RWPE2 (cell line): Measurements from ENCODE around the gene CCZ1B.
"Not testable (repeated sequence)": the region's sequence is repeated elsewhere in the genome, so short reads cannot be mapped to it uniquely, and the experiment has no call there.

Experiments
- ATAC-seq: fragments of 200-7000 bp; cut with Tn5 transposase; 3 replicates; pipeline ENCODE4 v1.9.1; 2021; ENCODE audit warnings: low read depth
- DNase-seq: peaks from one replicate; pipeline ENCODE4 v3.0.0-alpha.2; 2020; ENCODE audit warnings: low spot score
- H3K27ac ChIP-seq: fragments of 450-650 bp; 2 replicates; pipeline ENCODE4 v1.5.1; 2017; ENCODE audit warnings: mild to moderate bottlenecking; ENCODE audit not compliant: poor library complexity, severe bottlenecking
- H3K27me3 ChIP-seq: fragments of 250-450 bp; sonication (Bioruptor Pico); 2 replicates; pipeline ENCODE4 v1.5.1; 2021; ENCODE audit warnings: mild to moderate bottlenecking, moderate library complexity; ENCODE audit not compliant: insufficient read depth, poor library complexity, severe bottlenecking
- H3K36me3 ChIP-seq: fragments of 250-450 bp; sonication (Bioruptor Pico); 2 replicates; pipeline ENCODE4 v1.5.1; 2020; ENCODE audit warnings: low read depth, mild to moderate bottlenecking, moderate library complexity
- H3K4me1 ChIP-seq: fragments of 250-450 bp; sonication (Bioruptor Pico); 2 replicates; pipeline ENCODE4 v1.5.1; 2021; ENCODE audit warnings: mild to moderate bottlenecking, moderate library complexity; ENCODE audit not compliant: insufficient read depth, poor library complexity, severe bottlenecking
- H3K4me3 ChIP-seq: fragments of 250-450 bp; sonication (Bioruptor Pico); 2 replicates; pipeline ENCODE4 v1.5.1; 2021; ENCODE audit warnings: mild to moderate bottlenecking, moderate library complexity; ENCODE audit not compliant: severe bottlenecking
- H3K9me3 ChIP-seq: fragments of 250-450 bp; sonication (Bioruptor Pico); 2 replicates; pipeline ENCODE4 v1.5.1; 2021; ENCODE audit warnings: mild to moderate bottlenecking, moderate library complexity; ENCODE audit not compliant: severe bottlenecking

The CCZ1B gene

DNA sequence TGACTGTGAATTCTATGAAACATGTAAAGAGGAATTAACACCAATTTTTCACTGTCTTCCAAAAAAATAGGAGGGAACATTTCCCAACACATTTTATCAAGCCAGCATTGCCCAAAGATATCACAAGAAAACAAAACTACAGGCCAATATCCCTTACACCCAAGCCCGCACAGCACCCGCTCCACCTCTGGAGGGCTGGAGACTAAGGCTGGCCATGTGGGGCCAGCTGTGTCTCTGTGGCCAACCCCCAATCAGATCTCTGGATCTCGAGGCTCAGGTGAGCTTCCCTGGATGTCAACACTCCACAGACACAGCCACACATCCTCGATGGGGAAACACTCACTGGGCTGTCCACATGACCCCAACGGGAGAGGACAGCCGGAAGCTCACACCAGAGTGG lies 18.1 kb downstream of the CCZ1B start:
- not testable (repeated sequence) for H3K4me3 ChIP-seq, DNase-seq, H3K36me3 ChIP-seq, ATAC-seq, H3K27ac ChIP-seq, H3K27me3 ChIP-seq, H3K4me1 ChIP-seq, H3K9me3 ChIP-seq

DNA sequence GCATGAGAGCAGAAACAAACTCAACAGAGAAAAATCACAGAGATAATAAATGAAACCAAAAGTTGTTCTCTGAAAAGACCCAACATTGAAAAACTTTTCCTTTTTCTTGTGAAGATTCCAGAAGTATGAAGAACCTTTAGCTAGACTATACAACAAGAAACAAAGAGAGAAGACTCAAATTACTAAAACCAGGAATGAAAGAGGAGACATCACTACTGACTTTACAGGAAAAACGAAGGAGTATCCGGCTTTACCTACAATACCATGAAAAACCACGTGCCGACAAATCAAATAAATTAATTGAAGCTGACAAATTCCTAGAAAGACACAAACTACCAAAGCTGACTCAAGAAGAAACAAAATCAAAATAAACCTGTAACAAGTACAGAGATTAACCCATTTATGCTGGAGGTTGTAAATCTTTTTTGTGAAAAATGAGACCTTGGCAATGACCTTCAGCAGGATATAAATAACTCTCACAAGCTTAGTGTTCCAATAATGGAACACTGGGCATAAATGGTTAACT lies 18.6 kb downstream of the CCZ1B start:
- not testable (repeated sequence) for H3K36me3 ChIP-seq, DNase-seq, H3K9me3 ChIP-seq, H3K4me3 ChIP-seq, H3K27me3 ChIP-seq, H3K4me1 ChIP-seq, H3K27ac ChIP-seq, ATAC-seq

DNA sequence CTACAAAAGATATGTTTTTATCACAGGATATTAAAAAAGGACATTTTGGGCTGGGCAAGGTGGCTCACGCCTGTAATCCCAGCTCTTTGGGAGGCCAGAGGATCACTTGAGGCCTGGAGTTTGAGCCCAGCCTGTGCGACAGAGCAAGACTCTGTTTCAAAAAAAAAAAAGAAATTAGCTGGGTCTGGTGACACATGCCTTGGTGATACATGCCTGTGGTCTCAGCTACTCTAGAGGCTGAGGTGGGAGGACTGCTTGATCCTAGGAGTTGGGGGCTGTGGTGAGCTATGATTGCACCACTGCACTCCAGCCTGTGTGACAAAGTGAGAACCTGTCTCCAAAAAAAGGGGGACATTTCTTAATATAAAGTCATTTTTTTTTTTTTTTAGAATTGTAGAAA lies 25.7 kb downstream of the CCZ1B start:
- not testable (repeated sequence) for H3K36me3 ChIP-seq, H3K4me3 ChIP-seq, ATAC-seq, H3K27ac ChIP-seq, H3K27me3 ChIP-seq, H3K9me3 ChIP-seq, DNase-seq, H3K4me1 ChIP-seq

DNA sequence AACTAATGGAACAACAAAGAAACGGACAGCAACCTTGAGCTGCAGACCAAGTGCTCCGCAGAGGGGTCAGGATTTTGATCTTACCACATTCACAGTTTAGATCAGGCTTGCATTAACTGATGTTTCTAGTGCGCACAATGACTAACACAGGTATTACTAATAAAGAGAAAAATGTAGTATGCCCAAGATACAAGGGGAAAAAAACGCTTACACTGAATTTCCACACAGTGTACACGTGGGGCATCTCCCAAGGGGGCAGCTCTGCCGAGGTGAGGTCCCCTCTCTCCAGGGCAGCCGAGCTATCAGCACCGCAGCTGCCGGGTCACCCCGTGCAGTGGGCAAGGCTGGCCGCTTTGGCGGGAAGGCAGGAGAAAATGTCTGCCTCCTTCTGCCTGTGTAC lies 26.2 kb downstream of the CCZ1B start:
- not testable (repeated sequence) for H3K27ac ChIP-seq, H3K4me3 ChIP-seq, H3K27me3 ChIP-seq, H3K36me3 ChIP-seq, ATAC-seq, H3K9me3 ChIP-seq, H3K4me1 ChIP-seq, DNase-seq

DNA sequence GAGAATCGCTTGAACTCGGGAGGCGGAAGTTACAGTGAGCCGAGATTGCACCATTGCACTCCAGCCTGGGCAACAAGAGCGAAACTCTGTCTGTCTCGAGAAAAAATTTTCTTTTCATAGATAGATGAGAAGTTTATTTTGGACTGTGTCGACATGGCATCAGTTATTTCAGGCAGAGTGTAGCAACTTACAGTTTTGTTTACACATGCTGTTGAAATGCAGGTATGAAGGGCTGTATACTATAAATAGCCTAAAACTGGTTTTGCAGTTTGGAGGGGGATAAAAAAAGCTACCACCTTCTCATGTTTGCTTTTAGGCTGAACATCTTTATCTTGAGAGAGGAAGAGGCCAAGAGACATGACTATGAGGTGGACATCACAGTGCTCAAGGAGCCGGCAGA lies 28.0 kb downstream of the CCZ1B start:
- H3K27me3 ChIP-seq, H3K36me3 ChIP-seq, H3K4me3 ChIP-seq, H3K9me3 ChIP-seq, H3K4me1 ChIP-seq, DNase-seq, ATAC-seq, H3K27ac ChIP-seq: not testable (repeated sequence)

DNA sequence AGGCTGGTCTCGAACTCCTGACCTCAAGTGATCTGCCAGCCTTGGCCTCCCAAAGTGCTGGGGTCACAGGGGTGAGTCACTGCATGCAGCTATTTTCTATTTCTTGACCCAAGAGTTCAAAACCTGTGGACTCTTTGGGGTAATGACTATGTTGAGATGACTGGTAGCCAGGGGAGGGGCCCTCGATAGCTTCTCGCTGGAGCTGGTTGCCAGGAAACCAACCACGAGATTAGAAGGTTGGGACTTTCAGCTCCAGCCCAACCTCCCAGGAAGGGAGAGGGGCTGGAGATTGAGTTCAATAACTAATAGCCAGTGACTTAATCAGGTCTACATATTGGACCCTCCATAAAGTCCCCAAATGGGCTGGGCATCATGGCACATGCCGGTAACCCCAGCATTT lies 28.9 kb downstream of the CCZ1B start:
- H3K27ac ChIP-seq, H3K36me3 ChIP-seq, H3K4me1 ChIP-seq, H3K4me3 ChIP-seq, ATAC-seq, H3K9me3 ChIP-seq, H3K27me3 ChIP-seq, DNase-seq: not testable (repeated sequence)

DNA sequence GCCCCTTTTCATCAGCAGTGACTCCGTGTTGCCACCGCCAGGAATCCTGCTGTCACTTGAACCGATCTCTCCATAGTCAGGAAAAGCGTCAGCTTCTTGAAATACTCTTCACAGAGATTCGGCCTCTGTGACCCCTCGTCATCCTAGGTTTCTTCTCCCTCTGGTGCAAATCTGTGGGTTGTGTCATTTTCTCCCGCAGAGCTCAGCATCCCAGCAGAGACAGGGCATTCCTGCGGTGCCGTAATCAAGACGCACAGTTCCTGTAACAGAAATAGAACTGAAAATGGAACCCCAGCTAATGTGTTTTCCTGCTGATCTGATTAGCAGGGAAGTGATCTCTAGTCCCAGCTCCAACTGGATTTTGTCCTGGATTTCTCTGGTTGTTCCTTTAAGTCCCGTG lies 31.8 kb downstream of the CCZ1B start:
- ATAC-seq, DNase-seq, H3K27ac ChIP-seq, H3K36me3 ChIP-seq, H3K4me3 ChIP-seq, H3K4me1 ChIP-seq, H3K9me3 ChIP-seq, H3K27me3 ChIP-seq: not testable (repeated sequence)

DNA sequence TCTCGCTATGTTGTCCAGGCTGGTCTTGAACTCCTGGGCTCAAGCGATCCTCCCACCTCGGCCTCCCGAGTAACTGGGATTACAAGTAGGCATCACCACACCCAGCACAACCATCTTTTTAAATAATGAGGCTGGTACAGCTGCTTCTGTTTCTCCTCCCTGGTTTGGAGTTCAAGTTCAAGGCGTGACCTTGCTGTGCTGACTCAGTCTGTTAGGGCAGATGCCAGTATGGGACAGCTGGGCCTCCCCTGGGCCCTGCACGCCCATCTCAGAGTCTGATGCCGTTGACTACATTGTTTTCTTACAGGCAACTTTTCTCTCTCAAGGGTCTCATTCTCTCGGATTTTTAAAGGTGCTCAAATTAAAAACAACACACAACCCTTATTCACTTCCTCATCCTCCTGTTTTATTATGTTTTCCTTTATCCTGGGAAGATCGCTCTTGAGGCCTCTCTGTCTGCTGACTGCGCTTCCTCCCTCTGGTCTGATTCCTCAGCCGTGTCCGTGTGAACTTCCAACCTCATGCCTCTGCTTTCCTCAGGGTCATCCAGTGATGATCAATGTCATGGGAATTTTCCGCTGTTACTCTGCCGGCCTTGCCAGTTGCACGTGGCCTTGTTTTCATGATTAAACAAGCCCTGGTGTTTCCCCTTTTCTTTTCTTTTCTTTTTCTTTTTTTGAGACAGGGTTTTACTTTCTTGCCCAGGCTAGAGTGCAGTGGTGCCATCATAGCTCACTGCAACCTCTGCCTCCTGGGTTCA lies 33.8 kb downstream of the CCZ1B start:
- DNase-seq, H3K4me3 ChIP-seq, H3K36me3 ChIP-seq, H3K27me3 ChIP-seq, H3K9me3 ChIP-seq, H3K4me1 ChIP-seq, H3K27ac ChIP-seq: not testable (repeated sequence)
- peak; percentile 84 for ATAC-seq

DNA sequence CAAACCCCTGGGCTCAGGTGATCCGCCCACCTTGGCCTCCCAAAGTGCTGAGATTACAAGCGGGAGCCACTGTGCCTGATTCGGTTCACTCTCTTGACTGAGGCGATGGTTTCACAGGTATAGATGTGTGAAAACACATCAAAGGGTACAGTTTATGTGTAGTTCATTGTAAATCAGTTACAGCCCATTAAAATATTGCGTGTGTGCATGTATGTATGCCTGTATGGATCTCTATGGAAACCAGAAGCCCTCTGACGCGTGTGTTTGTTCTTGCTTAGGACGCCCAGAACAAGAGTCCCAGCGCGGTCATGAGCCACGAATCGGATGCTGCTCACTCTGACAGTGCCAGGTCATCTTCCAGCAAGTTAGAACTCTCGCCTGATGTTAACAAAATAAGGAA lies 36.7 kb downstream of the CCZ1B start:
- not testable (repeated sequence) for H3K27ac ChIP-seq, H3K9me3 ChIP-seq, H3K36me3 ChIP-seq, H3K4me1 ChIP-seq, ATAC-seq, H3K4me3 ChIP-seq, H3K27me3 ChIP-seq, DNase-seq

DNA sequence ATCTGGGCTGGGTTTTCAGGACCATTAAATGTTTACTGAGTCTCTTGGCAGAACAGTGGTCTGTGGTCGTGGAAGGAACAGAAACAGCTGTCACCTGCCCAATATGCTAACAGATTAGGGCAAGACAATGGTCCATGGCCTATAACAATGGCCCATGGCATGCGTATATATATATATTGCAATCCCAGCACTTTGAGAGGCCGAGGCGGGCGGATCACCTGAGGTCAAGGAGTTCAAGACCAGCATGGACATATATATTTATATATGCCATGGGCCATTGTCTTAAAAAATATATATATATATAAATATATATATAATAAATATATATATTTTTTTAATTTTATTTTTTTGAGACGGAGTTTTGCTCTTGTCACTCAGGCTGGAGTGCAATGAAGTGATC lies 44.5 kb downstream of the CCZ1B start:
- H3K27me3 ChIP-seq, H3K36me3 ChIP-seq, H3K4me1 ChIP-seq, H3K27ac ChIP-seq, H3K4me3 ChIP-seq, DNase-seq, H3K9me3 ChIP-seq, ATAC-seq: not testable (repeated sequence)

DNA sequence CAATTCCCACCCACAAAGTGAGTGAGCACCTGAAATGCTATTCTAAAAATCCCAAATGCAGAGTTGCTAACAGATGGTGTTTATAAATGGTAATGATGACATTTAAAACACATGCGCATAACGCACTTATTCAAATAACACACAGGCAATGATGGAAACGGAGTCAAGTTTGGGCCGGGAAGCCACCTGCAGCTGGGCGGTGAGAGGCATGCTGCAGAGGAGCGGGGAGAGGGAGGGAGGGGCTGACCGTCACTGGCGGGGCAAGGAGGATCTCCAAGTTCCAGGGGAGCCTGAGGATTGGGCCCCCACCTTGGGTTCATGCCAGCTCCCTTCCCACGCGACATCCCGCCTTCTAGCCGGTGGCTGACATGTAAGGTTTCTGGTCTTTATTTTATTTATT lies 64.9 kb downstream of the CCZ1B start:
- DNase-seq, H3K36me3 ChIP-seq: not testable (repeated sequence)

DNA sequence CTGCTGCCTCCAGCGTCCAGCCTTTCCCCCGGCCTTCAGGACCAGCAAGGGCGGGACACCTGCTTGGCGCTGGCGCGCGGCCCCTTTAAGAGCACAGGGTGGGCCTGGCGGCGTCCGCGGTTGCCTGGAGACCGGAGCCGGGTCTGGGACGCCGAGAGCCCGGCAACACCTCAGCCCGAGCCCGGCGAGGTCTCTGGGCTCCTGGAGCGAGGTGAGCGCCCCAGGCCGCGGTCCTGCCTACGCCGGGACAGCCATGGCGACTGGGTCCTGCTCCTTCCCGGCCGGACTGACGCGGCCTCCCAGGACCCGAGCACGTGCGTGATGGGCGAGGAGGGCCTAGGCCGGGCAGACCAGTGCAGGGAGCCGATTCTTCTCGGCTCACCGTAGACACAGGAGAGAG lies 72.1 kb downstream of the CCZ1B start, which contains the start of gene RSPH10B2:
Gene RSPH10B2, plus strand, starts transcription at position 140 of the 400 bp plus-strand sequence. CDS start 3,575 bp downstream, outside the sequence.
- H3K4me1 ChIP-seq, H3K36me3 ChIP-seq, H3K27me3 ChIP-seq, H3K9me3 ChIP-seq, H3K4me3 ChIP-seq, H3K27ac ChIP-seq, DNase-seq: not testable (repeated sequence)
- ATAC-seq, result peak; percentile 35; the same call in 1 of the 3 replicates

More for the DNA sequence above, 64.9 kb downstream of the CCZ1B start:
- not testable (repeated sequence) for H3K4me3 ChIP-seq, H3K27ac ChIP-seq, ATAC-seq, H3K27me3 ChIP-seq, H3K9me3 ChIP-seq, H3K4me1 ChIP-seq
